ENCODE data around the gene NPFFR2.
"Not testable (repeated sequence)": the region's sequence is repeated elsewhere in the genome, so short reads cannot be mapped to it uniquely, and the experiment has no call there.

NPFFR2 gene

GRCh38 chr4:72112514-72113156 lies 80.8 kb downstream of the NPFFR2 start:
- no peak for DNase-seq

GRCh38 chr4:72118017-72118416 lies 86.2 kb downstream of the NPFFR2 start:
- no peak for DNase-seq

GRCh38 chr4:72119946-72120345 lies 88.1 kb downstream of the NPFFR2 start:
- no peak for DNase-seq

- no peak for DNase-seq
Measured at GRCh38 chr4:72128741-72129140, 96.9 kb downstream of the NPFFR2 start.

GRCh38 chr4:72136429-72136828 lies 104.6 kb downstream of the NPFFR2 start:
- no peak for DNase-seq

GRCh38 chr4:72139997-72140396 lies 108.2 kb downstream of the NPFFR2 start:
- DNase-seq: not testable (repeated sequence)

- no peak for DNase-seq
Measured at GRCh38 chr4:72144241-72144640, 112.4 kb downstream of the NPFFR2 start.

GRCh38 chr4:72152731-72153130 lies 120.9 kb downstream of the NPFFR2 start:
- DNase-seq: no peak

GRCh38 chr4:72153634-72154033 lies 121.8 kb downstream of the NPFFR2 start:
- DNase-seq: not testable (repeated sequence)

- not testable (repeated sequence) for DNase-seq
Measured at GRCh38 chr4:72169285-72169684, 137.5 kb downstream of the NPFFR2 start.

GRCh38 chr4:72169861-72170260 lies 138.1 kb downstream of the NPFFR2 start:
- DNase-seq: no peak

GRCh38 chr4:72171761-72172160 lies 140.0 kb downstream of the NPFFR2 start:
- DNase-seq: no peak

- DNase-seq: no peak
Measured at GRCh38 chr4:72179342-72179741, 147.5 kb downstream of the NPFFR2 start.

GRCh38 chr4:72186714-72187113 lies 154.9 kb downstream of the NPFFR2 start:
- DNase-seq: no peak

- DNase-seq: no peak
Measured at GRCh38 chr4:72194046-72194445, 162.2 kb downstream of the NPFFR2 start.

- no peak for DNase-seq
Measured at GRCh38 chr4:72194453-72194852, 162.7 kb downstream of the NPFFR2 start.
